Activated T-helper 2 cell treated with anti-CD3 and anti-CD28 coated beads, Interferon-gamma antibody, Interleukin-2, Interleukin-4, amounts not matched to agents 10 μg/mL and 5 μg/mL and 100 μg/mL, durations not matched to agents 14 hours and 24 hours and 36 hours (primary cell): ENCODE data around the gene NLRP1. TPM values are rescaled to one million over a fixed set of nuclear protein-coding genes. Genes with fewer than 3 reads are reported as not detected.

Experiments
- DNase-seq: peaks from one replicate; pipeline ENCODE4 v3.0.0; 2021; ENCODE audit warnings: low spot score
- H3K27ac Mint-ChIP-seq: one replicate; pipeline ENCODE4 v1.8.0; 2021; ENCODE audit warnings: mixed read lengths
- H3K27me3 Mint-ChIP-seq: one replicate; pipeline ENCODE4 v1.8.0; 2021; ENCODE audit warnings: low read depth, mixed read lengths
- H3K36me3 Mint-ChIP-seq: one replicate; pipeline ENCODE4 v1.8.0; 2021; ENCODE audit warnings: low read depth, mixed read lengths
- H3K4me1 Mint-ChIP-seq: one replicate; pipeline ENCODE4 v1.8.0; 2021; ENCODE audit warnings: low read depth, mixed read lengths
- H3K4me3 Mint-ChIP-seq: one replicate; pipeline ENCODE4 v1.8.0; 2021; ENCODE audit warnings: low read depth, mild to moderate bottlenecking, moderate library complexity, mixed read lengths
- H3K9me3 Mint-ChIP-seq: one replicate; pipeline ENCODE4 v1.8.0; 2021; ENCODE audit warnings: mixed read lengths
- intact Hi-C: fragments of 100-400 bp; cut with micrococcal nuclease; formaldehyde crosslinking; loops from one replicate; pipeline ENCODE4 v1.15.1; 2023
- total RNA-seq: library from RNA; stranded (reverse); gene quantifications from 2 replicates; pipeline ENCODE4 v1.2.3, GENCODE V29; 2022

The NLRP1 gene
- total RNA-seq, 1 donor from 2014 or later: 26.3 TPM

GRCh38 chr17:5608399-5609112 is 24.2 kb upstream of the NLRP1 start:
- Mint-ChIP-seq H3K4me3 (no peak overlapping the region), H3K9me3 (no peaks in the 10 kb centered on the region), H3K27me3 (peaks cover 19% of the 10 kb centered on the region), H3K36me3 (no peaks in the 10 kb centered on the region), H3K27ac (no peak overlapping the region), H3K4me1 (peaks cover 4% of the 10 kb centered on the region)
- no peak for DNase-seq
- intact Hi-C loops: no loop called here

- Mint-ChIP-seq H3K27me3 (peaks cover 19% of the 10 kb centered on the region), H3K27ac (no peak overlapping the region), H3K9me3 (no peaks in the 10 kb centered on the region), H3K36me3 (no peaks in the 10 kb centered on the region), H3K4me3 (no peak overlapping the region), H3K4me1 (peaks cover 4% of the 10 kb centered on the region)
- intact Hi-C loops: no loop called here
- DNase-seq: no peak
These were observed 23.6 kb upstream of the NLRP1 start for GRCh38 chr17:5607946-5608345.

- Mint-ChIP-seq H3K27ac (no peak overlapping the region), H3K27me3 (peaks cover 13% of the 10 kb centered on the region), H3K4me3 (no peak overlapping the region), H3K4me1 (peaks cover 2% of the 10 kb centered on the region), H3K36me3 (no peaks in the 10 kb centered on the region), H3K9me3 (no peaks in the 10 kb centered on the region)
- no peak for DNase-seq
- intact Hi-C loops: no loop called here
These were observed 21.1 kb upstream of the NLRP1 start for GRCh38 chr17:5605452-5605851.

GRCh38 chr17:5600041-5600440 is 15.7 kb upstream of the NLRP1 start:
- no peak for DNase-seq
- H3K9me3 Mint-ChIP-seq: no peaks in the 10 kb centered on the region
- intact Hi-C loops: no loop called here
- H3K4me3 Mint-ChIP-seq: no peak overlapping the region
- H3K4me1 Mint-ChIP-seq: no peaks in the 10 kb centered on the region
- peaks cover 34% of the 10 kb centered on the region for H3K27me3 Mint-ChIP-seq
- H3K27ac Mint-ChIP-seq: no peak overlapping the region
- no peaks in the 10 kb centered on the region for H3K36me3 Mint-ChIP-seq

- Mint-ChIP-seq H3K27ac (no peak overlapping the region), H3K4me1 (no peaks in the 10 kb centered on the region), H3K9me3 (no peaks in the 10 kb centered on the region), H3K27me3 (peaks cover 36% of the 10 kb centered on the region), H3K36me3 (no peaks in the 10 kb centered on the region), H3K4me3 (no peak overlapping the region)
- DNase-seq: no peak
- intact Hi-C loops: no loop called here
These were observed 14.1 kb upstream of the NLRP1 start for GRCh38 chr17:5598457-5598856.

GRCh38 chr17:5596421-5596820 is 12.1 kb upstream of the NLRP1 start:
- H3K4me1 Mint-ChIP-seq: no peaks in the 10 kb centered on the region
- intact Hi-C loops: no loop called here
- no peak overlapping the region for H3K4me3 Mint-ChIP-seq
- H3K9me3 Mint-ChIP-seq: no peaks in the 10 kb centered on the region
- H3K27me3 Mint-ChIP-seq: peaks cover 37% of the 10 kb centered on the region
- no peak for DNase-seq
- no peaks in the 10 kb centered on the region for H3K36me3 Mint-ChIP-seq
- no peak overlapping the region for H3K27ac Mint-ChIP-seq

- Mint-ChIP-seq H3K27me3 (peaks cover 37% of the 10 kb centered on the region), H3K27ac (no peak overlapping the region), H3K9me3 (no peaks in the 10 kb centered on the region), H3K4me3 (no peak overlapping the region), H3K36me3 (no peaks in the 10 kb centered on the region), H3K4me1 (no peaks in the 10 kb centered on the region)
- no peak for DNase-seq
- intact Hi-C loops: no loop called here
These were observed 11.5 kb upstream of the NLRP1 start for GRCh38 chr17:5595831-5596230.

GRCh38 chr17:5592382-5592781 is 8.1 kb upstream of the NLRP1 start:
- no peaks in the 10 kb centered on the region for H3K36me3 Mint-ChIP-seq
- peaks cover 27% of the 10 kb centered on the region for H3K27me3 Mint-ChIP-seq
- DNase-seq: no peak
- intact Hi-C loops: no loop called here
- H3K4me3 Mint-ChIP-seq: no peak overlapping the region
- no peaks in the 10 kb centered on the region for H3K9me3 Mint-ChIP-seq
- H3K4me1 Mint-ChIP-seq: peaks cover under 1% of the 10 kb centered on the region
- no peak overlapping the region for H3K27ac Mint-ChIP-seq

GRCh38 chr17:5591966-5592365 is 7.7 kb upstream of the NLRP1 start:
- H3K9me3 Mint-ChIP-seq: no peaks in the 10 kb centered on the region
- H3K36me3 Mint-ChIP-seq: no peaks in the 10 kb centered on the region
- H3K27me3 Mint-ChIP-seq: peaks cover 24% of the 10 kb centered on the region
- no peak for DNase-seq
- H3K4me3 Mint-ChIP-seq: no peak overlapping the region
- peaks cover 5% of the 10 kb centered on the region for H3K4me1 Mint-ChIP-seq
- H3K27ac Mint-ChIP-seq: no peak overlapping the region
- intact Hi-C loops: no loop called here

GRCh38 chr17:5588584-5588983 is 4.3 kb upstream of the NLRP1 start:
- Mint-ChIP-seq H3K4me1 (peaks cover 24% of the 10 kb centered on the region), H3K27ac (no peak overlapping the region), H3K27me3 (peaks cover 7% of the 10 kb centered on the region), H3K36me3 (no peaks in the 10 kb centered on the region), H3K4me3 (no peak overlapping the region), H3K9me3 (no peaks in the 10 kb centered on the region)
- DNase-seq: no peak
- intact Hi-C loops: loop anchor here (10.0 kb wide), 2 partner anchors 104 to 1056 kb away; partner anchors contain the start of genes DERL2, KIAA0753, MIS12 and TXNDC17

- no peak overlapping the region for H3K27ac Mint-ChIP-seq
- H3K4me1 Mint-ChIP-seq: peaks cover 32% of the 10 kb centered on the region
- peaks cover 5% of the 10 kb centered on the region for H3K36me3 Mint-ChIP-seq
- peaks cover 7% of the 10 kb centered on the region for H3K27me3 Mint-ChIP-seq
- H3K4me3 Mint-ChIP-seq: no peak overlapping the region
- no peaks in the 10 kb centered on the region for H3K9me3 Mint-ChIP-seq
- intact Hi-C loops: loop anchor here (1.0 to 10.0 kb wide), 4 partner anchors 103 to 1057 kb away; partner anchors contain the start of genes DERL2, KIAA0753, MIS12 and TXNDC17
- DNase-seq: peak; percentile 39
These were observed 3.2 kb upstream of the NLRP1 start for GRCh38 chr17:5587438-5588032.

- intact Hi-C loops: loop anchor here (2.0 to 10.0 kb wide), 3 partner anchors 101 to 1059 kb away; partner anchors contain the start of genes DERL2, KIAA0753, MIS12 and TXNDC17
- Mint-ChIP-seq H3K36me3 (peaks cover 21% of the 10 kb centered on the region), H3K27me3 (peaks cover 6% of the 10 kb centered on the region), H3K4me3 (no peak overlapping the region), H3K9me3 (no peaks in the 10 kb centered on the region), H3K4me1 (peaks cover 47% of the 10 kb centered on the region), H3K27ac (peak overlapping the region; percentile 18)
- no peak for DNase-seq
These were observed 1.7 kb upstream of the NLRP1 start for GRCh38 chr17:5585836-5586521.
